Breast epithelium (tissue), 4 donors: ENCODE results near the gene KMT2D. TPM values are rescaled to one million over a fixed set of nuclear protein-coding genes. Genes with fewer than 3 reads are reported as not detected.

Source experiments
- DNase-seq, 2 donors: peaks; one replicate each; pipeline ENCODE4 v3.0.0-alpha.2; 2019; ENCODE audit warnings: low spot score in 2 of 2
- H3K27ac ChIP-seq, 2 donors: fragments of 200-600 bp; sonication (generic) in 1 of 2; one replicate each; pipeline ENCODE4 v1.5.1; 2016 to 2019; ENCODE audit warnings: mild to moderate bottlenecking in 1 of 2
- H3K27me3 ChIP-seq, 2 donors: fragments of 200-600 bp; sonication (generic) in 1 of 2; one replicate each; pipeline versions ENCODE4 v1.5.1 to v1.6.0; 2017 to 2019; ENCODE audit warnings: control low read depth in 1 of 2, mild to moderate bottlenecking in 1 of 2
- H3K36me3 ChIP-seq: fragments of 200-600 bp; one replicate; pipeline ENCODE4 v1.5.1; 2019
- H3K4me1 ChIP-seq, 2 donors: fragments of 200-600 bp; sonication (generic); one replicate each; pipeline ENCODE4 v1.5.1; 2016 to 2019; ENCODE audit warnings: control low read depth in 1 of 2
- H3K4me3 ChIP-seq, 3 donors: fragments of 200-600 bp; sonication (generic); 1 replicate in 2 of 3; 2 replicates in 1 of 3; pipeline ENCODE4 v1.5.1; 2016 to 2019; ENCODE audit warnings: mild to moderate bottlenecking in 3 of 3, moderate library complexity in 2 of 3
- H3K9me3 ChIP-seq, 2 donors: fragments of 200-600 bp; sonication (generic) in 1 of 2; one replicate each; pipeline ENCODE4 v1.5.1; 2016 to 2019; ENCODE audit warnings: control low read depth in 1 of 2
- POLR2A ChIP-seq: fragments of 450-650 bp; IDR thresholded peaks from one replicate; pipeline ENCODE4 v1.6.1; 2016; ENCODE audit warnings: antibody characterized with exemption, mild to moderate bottlenecking, moderate library complexity
- POLR2AphosphoS5 ChIP-seq, 3 donors: sonication (generic); formaldehyde crosslinking; IDR thresholded peaks; one replicate each; pipeline ENCODE4 v1.6.1; 2017; ENCODE audit warnings: antibody characterized with exemption in 3 of 3
- intact Hi-C: fragments of 100-400 bp; cut with DNase I; formaldehyde crosslinking; loops from one replicate; pipeline ENCODE4 v1.15.1; 2023; ENCODE audit warnings: low total_unique reads
- total RNA-seq, 3 donors: library from RNA; depleted of rRNA; stranded (reverse); fragments of >200 nt; gene quantifications; one replicate each; pipeline ENCODE4 v1.1.0, GENCODE V29; 2016
- TF ChIP-seq, protein P1 (sequence below), 3 donors: fragments of 450-650 bp; IDR thresholded peaks; one replicate each; pipeline ENCODE4 v1.5.1; 2016 to 2017; ENCODE audit warnings: antibody characterized with exemption in 3 of 3, mild to moderate bottlenecking in 3 of 3, moderate library complexity in 3 of 3

KMT2D gene
- total RNA-seq, 3 donors from 2014 or later, result 35.4 to 51.4 (median 45.9) TPM

DNA sequence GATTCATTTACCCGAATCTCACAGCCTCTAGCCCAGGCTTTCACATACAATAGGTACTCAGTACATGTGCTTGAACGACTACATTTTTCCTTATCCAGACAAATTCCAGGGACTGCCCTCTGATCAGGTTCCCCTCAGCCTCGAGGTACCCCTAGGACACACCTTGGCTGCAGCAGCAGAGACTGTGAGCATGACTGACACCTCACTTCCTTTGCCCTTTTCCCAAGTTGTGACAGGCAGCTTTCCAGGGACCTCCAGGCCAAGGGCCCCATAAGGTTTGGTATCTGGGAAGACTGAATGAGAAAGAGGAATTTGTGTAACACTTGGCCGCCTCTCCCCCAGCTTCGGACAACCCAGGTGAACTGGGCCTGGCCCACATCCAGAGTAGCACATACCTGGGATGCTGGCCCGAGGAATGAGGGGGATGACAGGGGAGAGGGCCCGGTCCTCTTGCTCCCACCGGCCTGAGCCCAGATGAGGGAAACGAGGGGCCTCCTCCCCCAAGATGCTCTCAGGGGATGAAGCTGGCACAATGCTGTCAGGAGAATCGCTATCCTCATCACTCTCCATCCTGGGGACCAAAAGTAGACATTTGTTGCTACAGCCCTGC lies 31.8 kb downstream of the KMT2D start:
- H3K27ac ChIP-seq, result no peak overlapping the region
- no peak for DNase-seq
- TF ChIP-seq POLR2A, result no peak
- no peak for TF ChIP-seq POLR2AphosphoS5 (IDR thresholded peaks at IDR 0.05)
- TF ChIP-seq, protein P1, sequence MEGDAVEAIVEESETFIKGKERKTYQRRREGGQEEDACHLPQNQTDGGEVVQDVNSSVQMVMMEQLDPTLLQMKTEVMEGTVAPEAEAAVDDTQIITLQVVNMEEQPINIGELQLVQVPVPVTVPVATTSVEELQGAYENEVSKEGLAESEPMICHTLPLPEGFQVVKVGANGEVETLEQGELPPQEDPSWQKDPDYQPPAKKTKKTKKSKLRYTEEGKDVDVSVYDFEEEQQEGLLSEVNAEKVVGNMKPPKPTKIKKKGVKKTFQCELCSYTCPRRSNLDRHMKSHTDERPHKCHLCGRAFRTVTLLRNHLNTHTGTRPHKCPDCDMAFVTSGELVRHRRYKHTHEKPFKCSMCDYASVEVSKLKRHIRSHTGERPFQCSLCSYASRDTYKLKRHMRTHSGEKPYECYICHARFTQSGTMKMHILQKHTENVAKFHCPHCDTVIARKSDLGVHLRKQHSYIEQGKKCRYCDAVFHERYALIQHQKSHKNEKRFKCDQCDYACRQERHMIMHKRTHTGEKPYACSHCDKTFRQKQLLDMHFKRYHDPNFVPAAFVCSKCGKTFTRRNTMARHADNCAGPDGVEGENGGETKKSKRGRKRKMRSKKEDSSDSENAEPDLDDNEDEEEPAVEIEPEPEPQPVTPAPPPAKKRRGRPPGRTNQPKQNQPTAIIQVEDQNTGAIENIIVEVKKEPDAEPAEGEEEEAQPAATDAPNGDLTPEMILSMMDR (IDR thresholded peaks at IDR 0.05), result no peak
- H3K4me1 ChIP-seq, result no peaks in the 10 kb centered on the region
- intact Hi-C loops, result no loop called here
- no peak overlapping the region for H3K4me3 ChIP-seq
- H3K36me3 ChIP-seq, result peaks cover 6% of the 10 kb centered on the region
- H3K27me3 ChIP-seq, result no peaks in the 10 kb centered on the region
- H3K9me3 ChIP-seq, result no peaks in the 10 kb centered on the region

DNA sequence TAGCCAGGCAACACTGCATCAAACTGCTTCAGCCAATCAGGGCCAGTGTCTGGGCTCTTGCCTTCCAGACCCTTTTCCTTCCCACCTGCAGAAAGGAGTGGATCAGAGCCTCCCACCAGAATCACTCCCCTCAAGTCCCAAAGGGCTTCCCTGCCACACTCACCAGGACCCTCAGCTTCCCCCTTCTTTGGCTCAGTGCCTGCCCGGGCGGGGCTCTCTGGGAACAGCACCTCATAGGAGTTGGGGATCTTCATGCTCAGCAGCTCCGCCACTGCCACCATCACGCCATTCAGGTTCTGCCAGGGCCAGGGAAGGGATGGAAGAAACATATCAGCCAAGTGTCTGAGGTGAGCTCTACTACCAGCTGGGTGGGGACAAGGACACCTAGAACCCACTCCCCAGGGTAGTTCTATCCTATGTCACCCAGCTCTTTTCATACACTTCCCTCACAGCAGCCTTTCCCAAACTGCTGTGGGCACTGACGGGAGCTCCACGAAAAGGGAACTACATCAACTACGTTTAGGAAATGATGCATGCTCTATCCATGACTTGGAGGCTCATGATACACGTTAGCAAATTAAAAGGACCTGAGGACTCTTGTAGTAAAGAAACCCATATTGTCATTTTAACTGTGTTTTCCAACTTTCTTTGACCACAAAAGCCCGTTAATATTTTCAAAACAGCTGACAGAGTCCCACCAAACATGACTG lies 32.6 kb downstream of the KMT2D start:
- Histone ChIP-seq H3K27ac (no peak overlapping the region), H3K4me1 (no peaks in the 10 kb centered on the region), H3K36me3 (peaks cover under 1% of the 10 kb centered on the region), H3K27me3 (no peaks in the 10 kb centered on the region), H3K9me3 (no peaks in the 10 kb centered on the region), H3K4me3 (no peak overlapping the region)
- no peak for DNase-seq
- intact Hi-C loops, result no loop called here
- TF ChIP-seq, protein P1 (IDR thresholded peaks at IDR 0.05), result no peak
- TF ChIP-seq POLR2A (no peak), POLR2AphosphoS5 (IDR thresholded peaks at IDR 0.05) (no peak)

DNA sequence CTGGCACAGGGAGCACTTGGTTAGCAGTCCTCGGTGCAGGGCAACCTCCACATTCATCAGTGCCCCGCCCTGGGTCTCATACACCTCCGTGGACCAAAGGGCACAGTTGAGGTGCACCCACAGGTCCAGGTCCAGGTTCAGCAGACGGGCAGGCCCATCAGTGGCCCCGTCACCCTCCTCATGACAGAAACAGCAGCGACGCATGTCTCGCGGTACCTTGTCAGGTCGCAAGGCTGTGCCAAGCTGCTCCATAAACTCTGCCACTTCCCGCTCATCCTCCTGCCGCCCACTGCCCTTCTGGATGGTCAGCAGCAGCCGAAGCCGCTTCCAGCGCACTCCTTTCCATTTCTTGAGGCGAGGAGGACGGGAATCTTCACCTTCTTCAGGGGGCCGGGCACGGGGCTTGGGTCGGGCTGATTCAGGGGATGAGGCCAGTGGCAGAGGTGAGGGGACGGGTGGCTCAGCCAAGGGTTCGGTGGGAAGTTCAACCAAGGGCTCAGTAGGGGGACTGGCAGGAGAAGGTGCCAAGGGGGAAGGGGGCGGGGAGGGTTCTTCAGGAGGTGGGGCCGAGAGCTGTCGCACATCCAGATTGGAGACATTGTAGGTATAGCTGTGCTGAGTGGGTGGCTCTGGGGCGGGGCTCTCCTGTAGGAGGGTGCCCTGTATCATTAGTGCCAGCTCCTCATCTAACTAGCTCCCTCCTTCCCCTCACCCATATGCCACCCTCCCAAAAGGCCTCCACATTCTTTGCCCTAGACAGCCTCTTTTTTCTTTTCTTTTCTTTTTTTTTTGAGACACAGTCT lies 33.7 kb downstream of the KMT2D start:
- no peaks in the 10 kb centered on the region for H3K27me3 ChIP-seq
- H3K36me3 ChIP-seq, result no peaks in the 10 kb centered on the region
- TF ChIP-seq, protein P1 (IDR thresholded peaks at IDR 0.05), result no peak
- TF ChIP-seq POLR2A (no peak), POLR2AphosphoS5 (IDR thresholded peaks at IDR 0.05) (no peak)
- no peaks in the 10 kb centered on the region for H3K4me1 ChIP-seq
- H3K4me3 ChIP-seq, result no peak overlapping the region
- no peaks in the 10 kb centered on the region for H3K9me3 ChIP-seq
- DNase-seq, result no peak
- no peak overlapping the region for H3K27ac ChIP-seq
- intact Hi-C loops, result no loop called here

DNA sequence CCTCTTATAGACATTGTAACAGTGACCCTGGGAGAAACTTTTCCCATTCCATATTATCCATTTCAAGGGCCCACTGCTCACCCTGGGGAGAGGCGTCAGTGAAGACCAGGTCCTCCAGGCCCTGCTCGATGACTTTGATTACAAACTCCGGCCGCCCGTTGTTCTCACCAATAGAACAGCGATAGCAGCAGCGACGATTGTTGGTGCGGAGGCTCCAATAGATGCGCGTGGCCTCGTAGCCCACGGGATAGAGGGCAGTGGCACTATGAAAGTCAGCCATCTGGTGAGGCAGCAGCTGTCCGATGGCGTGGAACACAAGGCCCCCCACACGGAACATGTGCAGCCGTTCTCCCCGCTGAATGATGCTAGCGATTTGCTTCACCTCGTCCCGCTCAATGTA lies 34.5 kb downstream of the KMT2D start:
- Histone ChIP-seq H3K27me3 (no peaks in the 10 kb centered on the region), H3K27ac (no peak overlapping the region), H3K36me3 (no peaks in the 10 kb centered on the region), H3K4me1 (no peaks in the 10 kb centered on the region), H3K9me3 (no peaks in the 10 kb centered on the region), H3K4me3 (no peak overlapping the region)
- intact Hi-C loops, result no loop called here
- no peak for TF ChIP-seq POLR2A
- TF ChIP-seq POLR2AphosphoS5 (IDR thresholded peaks at IDR 0.05), result no peak
- DNase-seq, result no peak

DNA sequence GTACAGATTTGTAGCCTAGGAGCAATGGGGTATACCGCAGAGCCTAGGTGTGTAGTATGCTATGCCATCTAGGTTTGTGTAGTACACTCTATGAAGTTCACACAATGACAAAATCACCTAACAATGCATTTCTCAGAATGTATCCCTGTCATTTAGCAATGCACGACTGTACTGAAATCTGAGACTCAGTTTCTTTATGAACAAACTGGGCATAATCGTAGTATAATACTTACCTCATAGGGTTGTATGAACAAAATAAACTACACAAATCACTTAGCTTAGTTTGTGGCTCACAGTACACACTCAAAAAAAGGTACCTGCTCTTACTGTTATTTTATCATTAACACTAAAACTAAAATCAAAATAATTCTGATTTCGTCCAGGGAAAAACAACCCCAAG lies 35.1 kb downstream of the KMT2D start:
- H3K27ac ChIP-seq, result no peak overlapping the region
- DNase-seq, result no peak
- no peak overlapping the region for H3K4me3 ChIP-seq
- no peaks in the 10 kb centered on the region for H3K4me1 ChIP-seq
- H3K9me3 ChIP-seq, result no peaks in the 10 kb centered on the region
- no peak for TF ChIP-seq POLR2AphosphoS5 (IDR thresholded peaks at IDR 0.05)
- TF ChIP-seq, protein P1 (IDR thresholded peaks at IDR 0.05), result no peak
- no peak for TF ChIP-seq POLR2A
- H3K27me3 ChIP-seq, result no peaks in the 10 kb centered on the region
- H3K36me3 ChIP-seq, result no peaks in the 10 kb centered on the region
- intact Hi-C loops, result no loop called here
